ENCODE results near the gene ABTB2. TPM values are rescaled to one million over a fixed set of nuclear protein-coding genes. Genes with fewer than 3 reads are reported as not detected.

The ABTB2 gene
- total RNA-seq, 1 experiment from 2014 or later = 3.3 TPM

DNA sequence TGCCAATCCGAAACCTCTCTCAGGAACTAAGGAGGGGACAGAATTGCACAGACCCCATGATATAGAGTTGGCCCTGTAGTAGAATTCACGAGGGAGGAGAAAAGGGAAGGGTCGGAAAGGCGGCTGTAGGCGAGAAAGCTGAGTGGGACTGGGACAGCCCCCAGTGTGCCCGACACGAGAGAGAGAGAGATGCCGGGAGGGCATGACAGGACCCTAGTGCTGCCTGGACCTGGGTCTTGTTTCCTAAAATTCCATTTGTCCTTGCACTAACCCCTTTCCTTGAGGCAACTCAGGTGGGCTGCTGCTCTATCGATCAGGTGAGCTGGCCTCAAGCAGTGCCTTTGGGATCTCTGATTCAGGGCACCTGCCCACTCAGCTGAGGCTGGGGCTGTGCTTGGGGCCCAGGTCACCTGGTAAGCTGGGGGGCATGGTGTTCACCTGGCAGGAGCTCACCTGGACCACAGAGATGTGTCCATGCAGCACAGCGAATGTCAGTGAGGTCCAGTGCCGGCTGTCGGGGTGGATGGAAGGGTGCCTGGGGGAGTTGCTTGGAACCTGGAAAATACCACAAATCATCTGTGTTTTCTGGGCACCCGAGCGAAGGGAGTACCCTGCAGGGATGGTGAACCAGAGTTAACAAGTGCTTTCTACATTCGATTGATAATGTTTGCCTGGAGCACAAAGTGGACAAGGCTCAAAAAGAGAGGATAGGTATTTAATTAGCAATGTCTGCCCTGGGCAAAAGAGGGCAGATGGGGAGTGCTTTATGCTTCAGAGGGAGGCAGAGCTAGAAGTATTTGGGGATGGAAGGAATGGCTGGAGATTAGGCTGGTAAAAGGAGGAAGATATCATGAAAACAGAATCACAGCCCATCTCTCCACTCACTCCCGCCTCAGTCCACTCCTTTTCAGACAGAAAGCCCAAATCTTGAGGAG, 190.7 kb downstream of the ABTB2 start:
- in situ Hi-C loops (cut with HindIII; ENCODE audit: low pct_unique_long_range_greater_than_20kb, low sequenced_read_pairs) = no loop called here
- DNase-seq (ENCODE audit: low read depth, low spot score) = no peak

- DNase-seq (ENCODE audit: low read depth, low spot score) = no peak
- in situ Hi-C loops (cut with HindIII; ENCODE audit: low pct_unique_long_range_greater_than_20kb, low sequenced_read_pairs) = no loop called here
Measured at GRCh38 chr11:34165786-34166555, 191.8 kb downstream of the ABTB2 start.

GRCh38 chr11:34165121-34165520, 192.7 kb downstream of the ABTB2 start:
- in situ Hi-C loops (cut with HindIII; ENCODE audit: low pct_unique_long_range_greater_than_20kb, low sequenced_read_pairs) = no loop called here

DNA sequence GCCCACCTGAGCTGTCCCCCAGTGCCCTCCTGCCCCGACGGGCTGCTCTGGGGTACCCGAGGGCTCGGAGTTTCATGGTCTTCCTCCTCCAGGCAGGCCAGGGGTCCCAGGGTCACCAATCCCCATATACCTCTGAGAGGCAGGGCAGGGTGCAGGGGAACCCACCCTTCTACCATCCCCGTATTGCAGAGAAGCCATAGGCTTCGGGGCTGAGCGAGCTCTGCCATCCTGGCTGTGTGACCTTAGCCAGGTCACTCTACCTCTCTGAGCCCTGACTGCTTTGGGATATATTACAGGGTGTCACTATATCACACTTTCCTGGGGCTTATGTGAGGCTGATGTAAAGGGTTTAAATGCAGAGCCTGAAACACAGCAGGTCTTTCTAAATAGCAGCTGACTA, 195.0 kb downstream of the ABTB2 start:
- DNase-seq (ENCODE audit: low read depth, low spot score) = no peak
- in situ Hi-C loops (cut with HindIII; ENCODE audit: low pct_unique_long_range_greater_than_20kb, low sequenced_read_pairs) = no loop called here

More at GRCh38 chr11:34165121-34165520, 192.7 kb downstream of the ABTB2 start:
- DNase-seq (ENCODE audit: low read depth, low spot score) = no peak

- no peak for DNase-seq (ENCODE audit: low read depth, low spot score)
- in situ Hi-C loops (cut with HindIII; ENCODE audit: low pct_unique_long_range_greater_than_20kb, low sequenced_read_pairs) = no loop called here
Measured at GRCh38 chr11:34162493-34162820, 195.4 kb downstream of the ABTB2 start.

DNA sequence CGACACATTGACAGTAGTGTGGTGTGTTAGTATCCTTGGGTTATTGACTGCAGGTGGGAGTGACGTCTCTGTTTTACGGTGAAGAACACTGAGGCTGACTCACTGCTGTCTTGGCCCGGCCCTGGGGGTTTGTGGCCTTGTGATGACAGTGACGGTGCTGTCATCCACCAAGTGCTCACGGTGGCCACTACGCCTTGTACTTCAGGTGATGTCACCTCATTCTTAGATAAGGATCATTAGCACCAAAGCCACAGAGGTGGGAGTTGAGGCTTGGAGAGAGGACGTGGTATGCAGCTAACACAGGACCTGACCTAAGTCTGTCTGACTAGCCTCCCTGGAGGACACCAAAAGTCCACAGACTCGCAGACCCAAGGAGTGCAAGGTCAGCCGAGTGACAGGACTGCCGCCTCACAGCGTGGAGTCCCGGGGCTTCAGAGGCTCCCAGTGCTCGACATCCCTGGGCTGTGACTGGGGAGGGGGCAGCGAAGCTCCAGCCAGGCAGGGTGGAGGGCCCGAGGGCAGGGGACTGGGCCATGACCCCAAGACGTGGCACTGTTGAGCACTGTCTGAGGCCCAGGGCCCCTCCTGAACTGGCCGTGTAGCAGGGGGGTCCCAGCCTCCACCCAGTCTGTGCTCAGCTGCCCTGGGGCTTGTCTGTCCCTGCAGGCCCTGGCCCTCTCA, 195.9 kb downstream of the ABTB2 start:
- in situ Hi-C loops (cut with HindIII; ENCODE audit: low pct_unique_long_range_greater_than_20kb, low sequenced_read_pairs) = no loop called here
- DNase-seq (ENCODE audit: low read depth, low spot score) = no peak

- DNase-seq (ENCODE audit: low read depth, low spot score) = peak; percentile 65
- in situ Hi-C loops (cut with HindIII; ENCODE audit: low pct_unique_long_range_greater_than_20kb, low sequenced_read_pairs) = no loop called here
Measured at GRCh38 chr11:34161361-34161760, 196.4 kb downstream of the ABTB2 start.

- in situ Hi-C loops (cut with HindIII; ENCODE audit: low pct_unique_long_range_greater_than_20kb, low sequenced_read_pairs) = no loop called here
- no peak for DNase-seq (ENCODE audit: low read depth, low spot score)
Measured at GRCh38 chr11:34160791-34161190, 197.0 kb downstream of the ABTB2 start.

- DNase-seq (ENCODE audit: low read depth, low spot score) = no peak
Measured at GRCh38 chr11:34160049-34160721, 197.6 kb downstream of the ABTB2 start.

DNA sequence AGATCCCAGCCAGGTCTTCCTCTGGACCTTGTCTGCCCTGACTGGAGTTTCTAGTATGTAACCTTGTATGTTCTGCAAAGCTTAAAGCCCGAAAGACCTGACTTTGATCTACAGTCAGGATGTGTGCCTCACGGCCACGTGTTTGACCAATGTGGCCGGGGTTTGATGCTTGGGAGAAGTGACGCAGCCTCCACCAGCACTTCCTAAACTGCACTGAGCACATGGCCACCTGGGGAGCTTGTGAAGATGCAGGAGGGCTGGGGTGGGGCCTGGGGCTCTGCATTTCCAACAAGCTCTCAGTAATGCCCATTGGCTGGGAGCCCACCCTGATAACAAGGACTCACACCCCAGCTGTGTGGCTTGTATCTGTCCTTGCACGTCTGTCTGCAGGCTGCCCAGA, 199.1 kb downstream of the ABTB2 start:
- in situ Hi-C loops (cut with HindIII; ENCODE audit: low pct_unique_long_range_greater_than_20kb, low sequenced_read_pairs) = no loop called here

More at GRCh38 chr11:34160049-34160721, 197.6 kb downstream of the ABTB2 start:
- in situ Hi-C loops (cut with HindIII; ENCODE audit: low pct_unique_long_range_greater_than_20kb, low sequenced_read_pairs) = no loop called here

DNA sequence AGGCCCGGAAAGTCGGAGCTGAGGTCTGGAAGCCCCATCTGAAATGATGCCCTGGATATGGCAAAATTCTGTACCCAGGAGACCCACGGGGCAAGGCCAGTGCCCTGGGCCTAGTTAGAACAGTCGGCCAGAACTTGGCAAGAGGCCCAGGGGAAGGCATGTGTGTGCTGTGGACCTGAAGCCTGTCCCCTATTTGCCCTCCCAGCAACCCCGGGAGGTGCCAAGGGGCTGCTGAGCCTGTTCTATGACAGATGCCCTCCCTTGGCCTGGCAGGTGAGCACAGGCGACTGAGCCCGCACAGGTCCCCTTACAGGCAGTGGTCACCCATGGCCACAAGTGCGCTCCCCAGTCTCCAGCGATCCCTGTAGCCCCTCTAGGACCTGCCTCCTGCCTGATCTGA, 200.6 kb downstream of the ABTB2 start:
- no peak for DNase-seq (ENCODE audit: low read depth, low spot score)
- in situ Hi-C loops (cut with HindIII; ENCODE audit: low pct_unique_long_range_greater_than_20kb, low sequenced_read_pairs) = no loop called here

More for the DNA sequence above, 199.1 kb downstream of the ABTB2 start:
- no peak for DNase-seq (ENCODE audit: low read depth, low spot score)

DNA sequence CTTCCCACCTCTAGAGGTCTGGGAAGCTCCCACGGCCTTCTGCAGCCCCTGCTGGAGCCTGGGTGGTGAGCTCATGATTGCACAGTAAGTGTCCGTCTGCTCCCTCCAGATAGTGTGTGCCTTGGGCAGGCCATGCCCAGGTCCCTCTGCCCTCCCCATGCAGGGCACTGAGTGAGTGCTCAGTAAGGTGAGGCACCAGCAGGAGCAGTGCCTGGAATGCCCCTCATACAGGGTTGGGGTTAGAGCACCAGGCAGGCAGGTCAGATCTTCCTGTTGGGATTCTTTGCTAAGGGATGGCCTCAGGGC, 202.1 kb downstream of the ABTB2 start:
- in situ Hi-C loops (cut with HindIII; ENCODE audit: low pct_unique_long_range_greater_than_20kb, low sequenced_read_pairs) = no loop called here
- DNase-seq (ENCODE audit: low read depth, low spot score) = no peak

- in situ Hi-C loops (cut with HindIII; ENCODE audit: low pct_unique_long_range_greater_than_20kb, low sequenced_read_pairs) = no loop called here
- no peak for DNase-seq (ENCODE audit: low read depth, low spot score)
Measured at GRCh38 chr11:34155057-34155756, 202.6 kb downstream of the ABTB2 start.

DNA sequence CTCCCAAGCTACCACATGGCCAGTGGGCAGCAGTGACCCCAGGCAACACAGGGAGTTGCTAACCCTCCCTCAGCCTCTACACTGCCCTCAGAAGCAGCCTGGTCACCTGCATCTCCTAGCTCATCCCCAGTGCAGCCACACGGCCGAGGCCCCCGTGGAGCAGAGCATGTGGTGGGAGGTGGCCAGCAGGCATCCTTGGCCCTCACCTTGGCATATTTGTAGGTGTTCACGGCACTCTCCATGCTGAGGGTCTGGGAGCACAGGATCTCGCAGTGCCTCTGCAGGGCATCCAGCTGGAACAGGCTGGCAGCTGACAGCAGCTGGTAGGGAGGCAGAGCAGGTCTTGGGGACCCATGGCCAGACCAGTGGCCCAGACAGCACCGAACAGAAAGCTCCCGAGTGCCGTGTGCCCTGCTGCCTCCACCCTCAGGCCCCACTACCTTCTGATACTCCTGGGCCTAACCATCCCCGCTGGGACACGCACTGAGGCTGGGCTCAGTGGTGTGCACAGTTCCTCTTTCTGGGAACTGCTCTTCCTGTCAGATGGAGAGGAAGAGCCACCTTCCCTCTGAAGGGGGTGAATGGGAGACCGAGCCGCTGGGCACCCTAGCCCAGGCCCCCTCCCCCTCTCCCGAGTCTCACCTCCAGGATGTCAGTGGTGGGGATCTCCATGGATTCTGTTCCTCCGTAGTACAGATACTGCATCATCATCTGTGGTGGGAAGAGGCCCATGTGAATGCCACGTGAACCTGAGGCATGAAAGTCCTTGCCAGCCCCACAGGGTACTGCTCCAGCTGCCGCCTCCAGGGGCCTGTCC, 203.5 kb downstream of the ABTB2 start:
- in situ Hi-C loops (cut with HindIII; ENCODE audit: low pct_unique_long_range_greater_than_20kb, low sequenced_read_pairs) = no loop called here
- DNase-seq (ENCODE audit: low read depth, low spot score) = peak; percentile 28

DNA sequence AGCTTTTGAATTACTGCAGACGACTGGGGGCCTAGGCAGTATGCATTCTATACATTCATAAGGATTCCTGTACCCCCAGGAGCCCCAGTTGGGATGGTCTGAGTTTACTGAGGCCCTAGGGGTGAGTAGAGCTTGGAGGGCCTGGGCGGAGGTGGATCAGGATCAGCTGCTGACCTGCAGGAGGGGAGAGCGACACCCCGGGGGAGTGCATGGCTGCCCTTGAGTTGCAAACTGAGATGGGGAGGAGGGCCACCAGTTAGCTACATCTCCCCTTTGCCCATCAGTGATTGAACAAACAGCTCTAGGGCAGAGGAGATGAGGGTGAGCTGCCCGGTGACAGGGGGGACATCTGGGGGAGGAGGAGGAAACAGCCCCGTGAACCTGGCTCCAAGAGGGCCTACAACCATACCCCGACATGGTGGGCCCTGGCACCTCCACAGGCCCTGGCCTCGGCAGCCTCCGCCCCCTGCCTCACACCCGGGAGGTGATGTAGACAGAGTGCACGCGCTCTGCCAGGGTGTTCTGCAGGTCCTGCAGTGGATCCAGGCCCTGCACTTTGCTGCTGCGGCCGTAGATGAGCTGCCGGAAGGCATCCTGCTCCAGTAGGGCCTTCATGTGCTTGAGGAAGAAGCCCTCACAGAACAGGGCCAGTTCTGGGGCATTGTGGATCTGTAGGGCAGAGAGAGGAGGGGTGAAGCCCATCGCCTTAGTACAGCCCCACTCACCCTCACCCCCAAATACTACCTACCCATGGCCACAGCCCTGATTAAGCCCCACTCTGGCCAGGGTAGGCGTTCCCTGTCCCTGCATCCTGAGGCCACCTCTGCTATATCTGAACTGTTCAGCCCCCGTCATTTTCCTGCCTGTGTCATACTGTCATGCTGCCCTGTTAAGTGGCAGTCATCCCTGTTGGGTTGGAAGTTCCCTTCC, 205.6 kb downstream of the ABTB2 start:
- in situ Hi-C loops (cut with HindIII; ENCODE audit: low pct_unique_long_range_greater_than_20kb, low sequenced_read_pairs) = no loop called here
- DNase-seq (ENCODE audit: low read depth, low spot score) = no peak

GRCh38 chr11:34151166-34151565, 206.6 kb downstream of the ABTB2 start:
- DNase-seq (ENCODE audit: low read depth, low spot score) = no peak
- in situ Hi-C loops (cut with HindIII; ENCODE audit: low pct_unique_long_range_greater_than_20kb, low sequenced_read_pairs) = no loop called here

Data from SK-MEL-5 (cell line).